Measurements from ENCODE around the gene PTPMT1.

DNA sequence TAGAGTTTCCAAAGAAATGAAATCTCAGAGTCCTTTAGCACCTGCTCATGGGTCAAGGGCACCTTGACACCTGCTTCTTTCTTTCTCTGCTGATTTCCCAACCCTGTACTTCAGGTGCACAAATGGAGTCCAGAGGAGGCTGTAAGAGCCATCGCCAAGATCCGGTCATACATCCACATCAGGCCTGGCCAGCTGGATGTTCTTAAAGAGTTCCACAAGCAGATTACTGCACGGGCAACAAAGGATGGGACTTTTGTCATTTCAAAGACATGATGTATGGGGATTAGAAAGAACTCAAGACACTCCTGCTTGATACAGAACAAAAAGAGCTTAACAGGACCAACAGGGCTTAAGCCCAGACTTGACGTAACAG lies 5.9 kb downstream of the PTPMT1 start:
- TF ChIP-seq POLR2AphosphoS5 (IDR thresholded peaks at IDR 0.05) (no peak), CTCF (IDR thresholded peaks at IDR 0.05) (no peak), POLR2A (IDR thresholded peaks at IDR 0.05) (no peak), EP300 (IDR thresholded peaks at IDR 0.05) (no peak)
